Endothelial cell of umbilical vein (primary cell): ENCODE results near the gene HLA-DPA1.

ENCODE experiments used
- CTCF ChIP-seq, 2 donors: IDR thresholded peaks; 1 replicate in 1 of 2; 2 replicates in 1 of 2; pipeline ENCODE4 v1.5.1; 2011; ENCODE audit warnings: low read length in 2 of 2, mild to moderate bottlenecking in 2 of 2, moderate library complexity in 2 of 2, control low read depth in 1 of 2, inconsistent platforms in 1 of 2, low read depth in 1 of 2; ENCODE audit not compliant: insufficient read depth in 1 of 2; ENCODE audit errors: extremely low read depth in 1 of 2
- EZH2 ChIP-seq: IDR thresholded peaks from 2 replicates; pipeline ENCODE4 v1.6.1; 2012; ENCODE audit warnings: borderline replicate concordance, low read depth, mild to moderate bottlenecking, moderate library complexity, low read length, inconsistent platforms; ENCODE audit not compliant: severe bottlenecking
- POLR2AphosphoS5 ChIP-seq: IDR thresholded peaks from 2 replicates; pipeline ENCODE4 v1.6.1; 2012; ENCODE audit warnings: low read depth, mild to moderate bottlenecking, control low read depth, low read length, moderate library complexity; ENCODE audit not compliant: insufficient read depth

DNA sequence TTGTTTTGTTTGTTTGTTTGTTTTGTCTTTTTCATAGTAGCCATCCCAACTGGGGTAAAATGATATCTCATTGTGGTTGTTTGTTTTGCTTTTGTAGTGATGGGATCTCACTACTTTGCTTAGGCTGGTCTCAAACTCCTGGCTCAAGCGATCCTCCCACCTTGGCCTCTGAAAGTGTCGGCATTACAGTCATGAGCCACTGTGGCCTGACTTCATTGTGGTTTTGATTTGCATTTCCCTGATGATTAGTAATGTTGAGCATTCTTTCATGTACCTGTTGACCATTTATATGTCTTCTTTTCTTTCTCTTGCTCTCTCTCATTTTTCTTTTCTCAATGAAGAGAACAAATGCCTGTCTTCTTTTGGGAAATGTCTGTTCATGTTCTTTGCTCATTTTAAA lies 33.3 kb downstream of the HLA-DPA1 start:
- TF ChIP-seq POLR2AphosphoS5, result no peak
- no peak for TF ChIP-seq CTCF (IDR thresholded peaks at IDR 0.05; ENCODE audit: extremely low read depth in 1 of 2, insufficient read depth in 1 of 2, low read depth in 1 of 2, low read length in 2 of 2)
- no peak for TF ChIP-seq EZH2
